Thymus (tissue), 11 donors: ENCODE data around the gene MRPS16. TPM values are rescaled to one million over a fixed set of nuclear protein-coding genes. Genes with fewer than 3 reads are reported as not detected.
A peak's percentile ranks its signal among the peaks of the same experiment; 100 is the strongest.

Experiments
- DNase-seq, 9 donors: peaks; one replicate each; pipeline ENCODE4 v3.0.0-alpha.2; 2013; ENCODE audit warnings: low spot score in 9 of 9, low read depth in 6 of 9, missing footprints in 1 of 9
- H3K27ac ChIP-seq, 2 donors: one replicate each; pipeline ENCODE4 v1.5.1; 2013; ENCODE audit warnings: control low read depth in 1 of 2, low read depth in 1 of 2, low read length in 1 of 2, mild to moderate bottlenecking in 1 of 2, moderate library complexity in 1 of 2
- H3K27me3 ChIP-seq, 2 donors: one replicate each; pipeline ENCODE4 v1.5.1; 2013; ENCODE audit warnings: low read length in 1 of 2; ENCODE audit not compliant: control insufficient read depth in 2 of 2, insufficient read depth in 1 of 2
- H3K36me3 ChIP-seq, 2 donors: one replicate each; pipeline ENCODE4 v1.5.1; 2013; ENCODE audit warnings: low read length in 1 of 2, mild to moderate bottlenecking in 1 of 2, moderate library complexity in 1 of 2; ENCODE audit not compliant: control insufficient read depth in 2 of 2, insufficient read depth in 2 of 2
- H3K4me1 ChIP-seq, 2 donors: one replicate each; pipeline ENCODE4 v1.5.1; 2013; ENCODE audit warnings: low read length in 2 of 2; ENCODE audit not compliant: control insufficient read depth in 2 of 2, insufficient read depth in 2 of 2
- H3K4me3 ChIP-seq, 2 donors: one replicate each; pipeline ENCODE4 v1.5.1; 2013; ENCODE audit warnings: low read length in 2 of 2, control low read depth in 1 of 2, mild to moderate bottlenecking in 1 of 2
- H3K9me3 ChIP-seq, 2 donors: one replicate each; pipeline ENCODE4 v1.5.1; 2013; ENCODE audit warnings: low read length in 1 of 2, mild to moderate bottlenecking in 1 of 2; ENCODE audit not compliant: control insufficient read depth in 2 of 2, insufficient read depth in 1 of 2
- WGBS: extraction: QIAGEN DNeasy Blood & Tissue Kit; methylation state at CpG from one replicate; pipeline ENCODE4 v1.1.7; 2013; 5-methylcytosine and 5-hydroxymethylcytosine counted together
- polyA plus RNA-seq: library from polyadenylated mRNA; stranded (reverse); fragments of 200-250 nt; gene quantifications from one replicate; pipeline ENCODE4 v1.2.3, GENCODE V29; 2013
- total RNA-seq: library from RNA; stranded (reverse); fragments of 120-200 nt; gene quantifications from one replicate; pipeline ENCODE4 v1.2.4, GENCODE V29; 2013
- donor health status: healthy.

MRPS16 gene
- total and polyA plus RNA-seq, 2 donors = 67.3 to 69.6 TPM

DNA sequence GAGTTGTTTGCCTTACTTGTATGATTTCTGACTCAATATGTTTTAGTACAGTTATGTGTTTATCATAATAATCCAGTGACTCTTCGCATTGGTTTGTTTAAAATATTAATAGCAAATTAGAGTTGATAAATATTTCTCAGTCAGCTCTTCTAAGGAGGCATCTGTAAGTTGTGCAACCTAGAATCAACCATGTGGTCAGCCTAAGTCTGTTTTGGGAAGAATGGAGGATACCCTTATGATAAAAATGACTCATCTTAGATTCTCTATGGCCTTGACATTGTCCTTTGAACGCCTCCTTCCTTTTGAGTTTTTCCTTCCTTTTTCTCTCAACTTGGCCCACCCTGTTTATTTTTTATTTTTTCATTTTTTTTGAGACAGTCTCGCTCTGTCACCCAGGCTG is 24.2 kb downstream of the MRPS16 start:
- 97% methylated on average over 3 of the region's 3 CpGs for WGBS
- H3K27me3 ChIP-seq = no peaks in the 10 kb centered on the region
- no peak overlapping the region for H3K27ac ChIP-seq
- DNase-seq = no peak
- no peaks in the 10 kb centered on the region for H3K4me1 ChIP-seq
- peaks cover 4 to 26% of the 10 kb centered on the region in 2 donors for H3K36me3 ChIP-seq
- H3K4me3 ChIP-seq = no peak overlapping the region
- H3K9me3 ChIP-seq = no peaks in the 10 kb centered on the region

DNA sequence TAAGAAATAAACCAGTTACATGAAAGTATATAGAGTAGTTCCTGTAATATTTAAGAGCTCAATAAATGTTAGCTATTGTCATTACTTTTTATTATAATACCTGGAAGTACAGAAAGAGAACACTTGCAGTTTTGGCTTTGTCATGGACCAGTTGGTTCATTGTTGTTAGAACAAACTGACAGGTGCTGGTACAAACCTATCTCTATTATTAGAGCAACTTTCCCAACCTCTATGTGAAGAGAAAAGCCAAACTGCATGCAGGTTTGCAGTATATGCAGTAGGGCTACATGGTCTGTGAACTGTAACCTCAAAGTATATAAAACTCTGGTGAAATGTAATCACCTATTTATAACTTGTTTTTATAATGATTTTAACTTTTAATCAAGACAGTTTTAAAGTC is 25.8 kb downstream of the MRPS16 start:
- Histone ChIP-seq H3K36me3 (peaks cover 0 to 13% of the 10 kb centered on the region in 2 donors), H3K4me3 (no peak overlapping the region), H3K4me1 (no peaks in the 10 kb centered on the region), H3K27ac (no peak overlapping the region), H3K9me3 (no peaks in the 10 kb centered on the region), H3K27me3 (no peaks in the 10 kb centered on the region)
- DNase-seq = no peak

- no peak for DNase-seq
- Histone ChIP-seq H3K36me3 (peaks cover 0 to 7% of the 10 kb centered on the region in 2 donors), H3K27me3 (no peaks in the 10 kb centered on the region), H3K9me3 (no peaks in the 10 kb centered on the region), H3K27ac (no peak overlapping the region), H3K4me3 (no peak overlapping the region), H3K4me1 (no peaks in the 10 kb centered on the region)
These were observed 26.9 kb downstream of the MRPS16 start for GRCh38 chr10:73225518-73225917.

DNA sequence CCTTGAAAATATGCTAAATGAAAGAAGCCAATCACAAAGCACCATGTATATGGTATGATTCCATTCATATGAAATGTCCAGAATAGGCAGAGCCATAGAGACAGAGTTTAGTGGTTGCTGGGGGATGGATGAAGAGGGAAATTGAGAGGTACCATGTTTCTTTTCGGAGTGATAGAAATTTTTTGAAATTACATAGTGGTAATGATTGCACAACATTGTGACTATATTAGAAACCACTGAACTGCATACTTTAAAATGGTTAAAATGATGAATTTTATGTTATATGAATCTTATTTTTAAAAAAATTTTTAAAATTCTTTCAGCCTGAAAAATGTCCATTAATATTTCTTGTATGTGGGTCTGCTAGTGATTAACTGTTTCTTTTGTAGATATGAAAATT is 31.5 kb downstream of the MRPS16 start:
- DNase-seq = no peak
- H3K4me1 ChIP-seq = no peaks in the 10 kb centered on the region
- H3K27ac ChIP-seq = no peak overlapping the region
- no peak overlapping the region for H3K4me3 ChIP-seq
- peaks cover 5 to 19% of the 10 kb centered on the region in 2 donors for H3K36me3 ChIP-seq
- WGBS = 97% methylated on average over 1 of the region's 1 CpG
- no peaks in the 10 kb centered on the region for H3K9me3 ChIP-seq
- H3K27me3 ChIP-seq = no peaks in the 10 kb centered on the region

- Histone ChIP-seq H3K4me1 (no peaks in the 10 kb centered on the region), H3K36me3 (peaks cover 5 to 19% of the 10 kb centered on the region in 2 donors), H3K4me3 (no peak overlapping the region), H3K27ac (no peak overlapping the region), H3K9me3 (no peaks in the 10 kb centered on the region), H3K27me3 (no peaks in the 10 kb centered on the region)
- DNase-seq = no peak
These were observed 33.1 kb downstream of the MRPS16 start for GRCh38 chr10:73219384-73219783.

DNA sequence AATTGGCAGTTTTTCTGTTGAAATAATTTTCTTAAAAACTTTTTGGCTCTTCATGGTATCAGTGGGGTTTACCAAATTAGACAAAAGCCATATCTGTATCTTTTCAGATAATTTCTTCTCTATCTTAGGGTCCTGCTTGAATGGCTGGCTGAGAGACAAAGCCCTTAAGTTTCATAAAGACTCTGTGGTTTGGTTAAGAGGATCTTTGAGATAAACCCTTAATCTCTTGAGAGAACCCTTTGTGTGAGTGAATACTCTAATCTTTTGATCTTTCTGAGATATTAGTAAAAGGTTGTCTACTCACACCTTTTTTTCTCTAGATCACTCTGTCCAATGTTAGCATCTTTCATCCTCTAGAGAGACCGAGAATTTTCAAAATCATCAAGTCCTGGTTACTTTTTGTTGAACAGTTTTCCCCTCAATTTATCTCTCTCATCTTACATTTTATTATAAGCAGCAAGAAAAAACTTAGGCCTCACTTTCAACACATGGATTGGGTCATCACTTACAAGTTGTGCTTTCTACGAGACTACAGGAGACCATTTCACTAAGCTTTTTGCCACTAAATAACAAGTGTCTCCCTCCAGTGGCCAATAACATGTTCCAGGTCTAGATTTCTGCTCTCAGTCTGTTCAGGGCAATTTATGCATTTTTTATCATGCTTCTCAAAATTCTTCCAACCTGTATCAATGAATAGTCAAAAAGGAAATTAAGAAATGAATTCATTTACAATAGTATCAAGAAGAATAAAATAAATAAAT is 33.8 kb downstream of the MRPS16 start:
- H3K4me1 ChIP-seq = no peaks in the 10 kb centered on the region
- no peaks in the 10 kb centered on the region for H3K9me3 ChIP-seq
- H3K4me3 ChIP-seq = no peak overlapping the region
- no peak overlapping the region for H3K27ac ChIP-seq
- DNase-seq = peak in 3 of 9 donors; percentile 5 to 20 (median 14)
- H3K36me3 ChIP-seq = peaks cover 5 to 19% of the 10 kb centered on the region in 2 donors
- H3K27me3 ChIP-seq = no peaks in the 10 kb centered on the region
- 97% methylated on average over 2 of the region's 2 CpGs for WGBS

DNA sequence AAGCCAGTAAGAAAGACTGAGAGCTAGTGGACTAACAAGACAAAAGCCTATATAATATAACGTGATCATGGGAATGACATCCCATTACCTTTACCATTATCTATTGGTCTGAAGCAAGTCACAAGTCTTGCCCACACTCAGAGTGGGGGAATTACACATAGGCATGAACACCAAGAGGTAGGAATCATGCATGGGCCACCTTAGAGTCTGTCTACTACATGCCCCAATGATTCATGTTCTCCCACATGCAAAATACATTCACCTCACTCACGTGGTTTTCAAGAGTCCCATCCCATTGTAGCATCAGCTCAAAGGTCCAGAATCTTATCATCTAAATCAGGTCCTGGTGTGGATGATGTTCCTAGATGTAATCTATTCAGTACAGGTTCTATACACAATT is 34.8 kb downstream of the MRPS16 start:
- peaks cover 5 to 19% of the 10 kb centered on the region in 2 donors for H3K36me3 ChIP-seq
- no peak for DNase-seq
- H3K9me3 ChIP-seq = no peaks in the 10 kb centered on the region
- WGBS = 96% methylated on average over 2 of the region's 2 CpGs
- H3K4me3 ChIP-seq = no peak overlapping the region
- H3K4me1 ChIP-seq = no peaks in the 10 kb centered on the region
- H3K27ac ChIP-seq = no peak overlapping the region
- no peaks in the 10 kb centered on the region for H3K27me3 ChIP-seq

DNA sequence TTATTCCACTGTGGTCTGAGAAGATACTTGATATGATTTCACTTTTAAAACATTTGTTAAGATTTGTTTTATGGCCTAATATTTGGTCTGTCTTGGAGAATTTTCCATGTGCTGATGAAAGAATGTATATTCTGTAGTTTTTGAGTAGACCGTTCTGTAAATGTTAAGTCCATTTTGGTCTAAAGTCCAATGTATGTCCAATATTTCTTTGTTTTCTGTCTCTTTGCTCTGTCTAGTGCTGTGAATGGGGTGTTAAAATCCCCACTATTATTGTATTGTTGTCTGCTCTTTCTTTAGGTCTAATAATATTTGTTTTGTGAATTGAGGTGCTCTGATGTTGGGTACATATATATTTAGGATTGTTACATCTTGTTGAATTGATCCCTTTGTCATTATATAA is 36.7 kb downstream of the MRPS16 start:
- peaks cover 8 to 26% of the 10 kb centered on the region in 2 donors for H3K36me3 ChIP-seq
- H3K27me3 ChIP-seq = no peaks in the 10 kb centered on the region
- no peaks in the 10 kb centered on the region for H3K4me1 ChIP-seq
- DNase-seq = no peak
- H3K27ac ChIP-seq = no peak overlapping the region
- H3K9me3 ChIP-seq = no peaks in the 10 kb centered on the region
- no peak overlapping the region for H3K4me3 ChIP-seq
- WGBS = 99% methylated on average over 1 of the region's 1 CpG

DNA sequence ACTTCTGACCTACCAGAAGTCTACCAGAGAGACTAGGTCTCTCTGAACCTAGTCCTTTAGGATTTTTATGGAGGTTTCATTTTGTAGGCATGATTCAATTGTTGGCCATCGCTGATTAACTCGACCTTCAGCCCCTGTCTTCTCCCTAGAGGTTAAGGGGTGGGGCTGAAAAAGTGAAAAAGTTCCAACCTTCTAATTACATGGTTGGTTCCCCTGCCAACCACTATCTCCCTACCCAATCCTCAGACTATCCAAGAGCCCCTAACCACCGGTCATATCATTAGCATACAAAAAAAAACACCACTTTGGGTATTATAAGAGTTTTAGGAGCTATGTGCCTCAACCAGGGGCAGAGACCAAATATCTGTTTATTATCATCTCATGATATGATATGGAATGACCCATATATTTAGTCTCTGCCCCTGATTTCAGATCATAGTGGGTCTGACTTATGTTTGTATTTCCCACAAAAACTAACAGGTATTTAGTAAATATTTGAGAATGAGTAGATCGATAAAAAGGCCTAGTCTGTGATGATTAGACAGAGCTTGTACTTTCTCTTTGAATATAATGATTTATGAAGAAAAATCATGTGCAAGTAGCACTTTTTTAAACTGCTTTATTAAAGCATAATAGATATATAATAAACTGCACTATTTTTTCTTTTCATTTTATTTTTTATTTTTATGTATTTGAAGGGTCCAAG is 41.2 kb downstream of the MRPS16 start:
- Histone ChIP-seq H3K4me1 (no peaks in the 10 kb centered on the region), H3K36me3 (peaks cover 2 to 16% of the 10 kb centered on the region in 2 donors), H3K27me3 (no peaks in the 10 kb centered on the region), H3K9me3 (peaks cover 0 to 8% of the 10 kb centered on the region in 2 donors), H3K27ac (no peak overlapping the region), H3K4me3 (no peak overlapping the region)
- 97% methylated on average over 4 of the region's 4 CpGs for WGBS
- DNase-seq = no peak
